DND-41 (cell line): ENCODE measurements around the gene ETNK2.

Experiments
- ATAC-seq: fragments of 200-7000 bp; cut with Tn5 transposase; 3 replicates; pipeline ENCODE4 v1.9.1; 2021; ENCODE audit warnings: low read depth; ENCODE audit not compliant: insufficient read depth
- DNase-seq: peaks from one replicate; pipeline ENCODE4 v3.0.0-alpha.2; 2020
- H2AFZ ChIP-seq: 2 replicates; pipeline ENCODE4 v1.6.0; 2012; ENCODE audit warnings: low read depth, low read length
- H3K27ac ChIP-seq: 2 replicates; pipeline ENCODE4 v1.5.1; 2012; ENCODE audit warnings: low read length, inconsistent platforms
- H3K27me3 ChIP-seq: fragments of 200-600 bp; sonication (generic); 2 replicates; pipeline ENCODE4 v1.6.0; 2012; ENCODE audit warnings: low read length, mild to moderate bottlenecking, inconsistent platforms; ENCODE audit not compliant: insufficient read depth, poor library complexity
- H3K36me3 ChIP-seq: 2 replicates; pipeline ENCODE4 v1.5.1; 2012; ENCODE audit warnings: low read length, inconsistent platforms; ENCODE audit not compliant: insufficient read depth
- H3K4me1 ChIP-seq: 2 replicates; pipeline ENCODE4 v1.5.1; 2012; ENCODE audit warnings: mild to moderate bottlenecking, low read length; ENCODE audit not compliant: insufficient read depth
- H3K4me2 ChIP-seq: 2 replicates; pipeline ENCODE4 v1.6.0; 2012; ENCODE audit warnings: mild to moderate bottlenecking, moderate library complexity, low read length, inconsistent platforms; ENCODE audit not compliant: insufficient read depth
- H3K4me3 ChIP-seq, 2 experiments: fragments of 200-600 bp in 1 of 2; shearing (Covaris generic) in 1 of 2; 2 replicates each; pipeline ENCODE4 v1.5.1; 2012 to 2016; ENCODE audit warnings: inconsistent platforms in 2 of 2, low read length in 2 of 2, mild to moderate bottlenecking in 2 of 2, low read depth in 1 of 2, moderate library complexity in 1 of 2
- H3K79me2 ChIP-seq: 2 replicates; pipeline ENCODE4 v1.6.0; 2012; ENCODE audit warnings: low read length, inconsistent platforms; ENCODE audit not compliant: insufficient read depth
- H3K9ac ChIP-seq: 2 replicates; pipeline ENCODE4 v1.6.0; 2012; ENCODE audit warnings: low read depth, mild to moderate bottlenecking, inconsistent platforms, low read length, moderate library complexity
- H3K9me3 ChIP-seq: 2 replicates; pipeline ENCODE4 v1.5.1; 2012; ENCODE audit warnings: low read length, moderate library complexity, mild to moderate bottlenecking, inconsistent platforms; ENCODE audit not compliant: insufficient read depth, severe bottlenecking
- H4K20me1 ChIP-seq: 2 replicates; pipeline ENCODE4 v1.6.0; 2012; ENCODE audit warnings: low read length; ENCODE audit not compliant: insufficient read depth
- CTCF ChIP-seq: IDR thresholded peaks from 2 replicates; pipeline ENCODE4 v1.5.1; 2012; ENCODE audit warnings: borderline replicate concordance, low read length, moderate library complexity, mild to moderate bottlenecking; ENCODE audit not compliant: poor library complexity, severe bottlenecking; ENCODE audit errors: extremely low read depth
- EZH2 ChIP-seq: IDR thresholded peaks from 3 replicates; pipeline ENCODE4 v1.6.1; 2012; ENCODE audit warnings: borderline replicate concordance, low read depth, mild to moderate bottlenecking, moderate library complexity, low read length, inconsistent platforms; ENCODE audit not compliant: severe bottlenecking

The ETNK2 gene

GRCh38 chr1:204104331-204105130 is 47.3 kb downstream of the ETNK2 start:
- H3K4me3 ChIP-seq: no peak overlapping the region
- no peaks in the 10 kb centered on the region for H3K9me3 ChIP-seq
- no peaks in the 10 kb centered on the region for H3K36me3 ChIP-seq
- H3K27me3 ChIP-seq: no peaks in the 10 kb centered on the region
- H3K4me2 ChIP-seq: no peak overlapping the region; the same call in none of the 2 replicates
- H3K4me1 ChIP-seq: peaks cover 15% of the 10 kb centered on the region
- DNase-seq (peak; percentile 52), ATAC-seq (peak; percentile 77)
- H2AFZ ChIP-seq: no peak overlapping the region
- H3K79me2 ChIP-seq: no peaks in the 10 kb centered on the region
- no peak overlapping the region for H3K9ac ChIP-seq
- TF ChIP-seq CTCF (no peak), EZH2 (no peak)
- no peaks in the 10 kb centered on the region for H4K20me1 ChIP-seq
- H3K27ac ChIP-seq: no peak overlapping the region

DNA sequence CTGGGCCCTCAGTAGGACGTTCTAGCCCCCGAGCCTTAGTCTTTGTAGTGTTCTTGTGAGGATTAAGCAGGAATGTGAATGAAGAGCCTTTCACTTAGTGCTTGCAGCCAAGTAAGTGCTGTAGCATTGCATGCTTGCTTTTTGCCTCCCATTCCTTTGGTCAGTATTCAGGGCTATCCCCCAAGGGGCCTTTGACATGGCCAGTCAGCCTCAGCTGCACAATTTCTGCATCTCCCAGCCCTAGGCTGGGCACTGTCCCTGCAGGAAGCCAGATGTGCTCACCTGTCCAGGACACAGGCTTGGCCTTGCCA is 48.5 kb downstream of the ETNK2 start:
- Histone ChIP-seq H3K9ac (no peak overlapping the region), H3K79me2 (no peaks in the 10 kb centered on the region), H2AFZ (no peak overlapping the region), H3K36me3 (no peaks in the 10 kb centered on the region), H3K27me3 (no peaks in the 10 kb centered on the region), H3K4me2 (no peak overlapping the region), H3K9me3 (no peaks in the 10 kb centered on the region), H3K4me1 (peaks cover 15% of the 10 kb centered on the region), H4K20me1 (no peaks in the 10 kb centered on the region), H3K27ac (no peak overlapping the region), H3K4me3 (no peak overlapping the region)
- no peak for ATAC-seq
- no peak for DNase-seq
- no peak for TF ChIP-seq EZH2
- no peak for TF ChIP-seq CTCF

DNA sequence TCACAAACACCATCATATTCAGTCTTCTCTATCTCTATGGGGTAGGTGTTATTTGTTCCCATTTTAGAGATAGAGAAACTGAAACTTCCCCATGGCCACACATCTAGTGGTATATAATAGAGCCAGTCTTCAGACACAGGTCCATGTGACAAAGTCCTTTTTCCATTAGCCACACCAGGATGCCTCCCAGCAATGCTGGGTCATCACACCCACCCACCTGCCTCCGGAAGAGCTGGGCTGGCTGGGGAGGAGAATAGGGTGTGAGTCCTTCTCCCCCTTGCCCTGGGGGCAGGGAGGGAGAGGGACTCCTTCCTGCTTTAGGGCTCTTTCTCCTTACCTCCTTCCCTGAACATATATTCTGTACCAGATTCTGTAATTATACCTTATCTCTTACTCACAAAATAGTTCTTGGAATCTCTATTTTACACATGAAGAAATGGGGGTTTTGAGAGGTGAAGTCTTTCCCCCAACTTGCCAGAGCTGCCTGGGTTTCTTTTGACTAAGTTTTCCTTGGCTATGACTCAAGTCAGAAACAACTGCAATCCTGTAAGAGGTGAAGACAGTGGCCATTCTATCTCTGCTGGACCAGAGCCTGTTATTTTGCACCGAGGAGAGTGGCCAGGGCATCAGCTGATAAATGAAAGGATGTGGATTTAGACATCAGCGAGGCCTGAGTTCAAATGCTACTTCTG is 49.0 kb downstream of the ETNK2 start:
- Histone ChIP-seq H3K9me3 (no peaks in the 10 kb centered on the region), H3K4me3 (no peak overlapping the region), H2AFZ (no peak overlapping the region), H3K4me2 (no peak overlapping the region), H4K20me1 (no peaks in the 10 kb centered on the region), H3K9ac (no peak overlapping the region), H3K79me2 (no peaks in the 10 kb centered on the region), H3K27ac (no peak overlapping the region), H3K27me3 (no peaks in the 10 kb centered on the region), H3K36me3 (no peaks in the 10 kb centered on the region), H3K4me1 (peaks cover 15% of the 10 kb centered on the region)
- no peak for ATAC-seq
- no peak for DNase-seq
- no peak for TF ChIP-seq CTCF
- no peak for TF ChIP-seq EZH2
